Dermis blood vessel endothelial cell (primary cell): Measurements from ENCODE around the gene MAP7D3. TPM values are rescaled to one million over a fixed set of nuclear protein-coding genes. Genes with fewer than 3 reads are reported as not detected.
A peak's percentile ranks its signal among the peaks of the same experiment; 100 is the strongest.

Experiments
- DNase-seq: peaks from one replicate; pipeline ENCODE4 v3.0.0; 2010
- total RNA-seq: library from RNA; depleted of rRNA; stranded (reverse); fragments of >200 nt; gene quantifications from 2 replicates; pipeline ENCODE4 v1.2.3, GENCODE V29; 2014

Gene MAP7D3
- total RNA-seq, 1 donor from 2014 or later: 17.2 TPM

- no peak for DNase-seq
These were observed 47.2 kb downstream of the MAP7D3 start for GRCh38 chrX:136203951-136204350.

DNA sequence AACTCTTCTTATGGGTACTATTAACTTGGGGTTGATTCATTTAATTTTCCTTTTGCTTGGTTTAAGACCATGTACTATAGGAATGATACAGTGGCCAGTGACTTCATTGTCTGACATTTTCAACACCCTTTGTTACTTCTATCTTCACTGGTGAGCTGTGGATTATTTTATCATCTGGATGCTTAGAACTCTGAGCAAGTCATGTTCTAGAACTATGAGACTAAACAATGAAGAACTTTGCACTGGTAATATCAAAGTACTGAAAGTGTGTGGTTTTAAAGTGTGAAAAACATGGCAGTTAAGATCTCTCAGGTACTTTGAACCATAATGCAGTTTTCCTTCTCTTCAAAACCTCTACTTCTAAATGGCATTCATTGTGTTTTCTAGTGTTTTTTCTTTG is 47.8 kb downstream of the MAP7D3 start:
- DNase-seq: no peak

DNA sequence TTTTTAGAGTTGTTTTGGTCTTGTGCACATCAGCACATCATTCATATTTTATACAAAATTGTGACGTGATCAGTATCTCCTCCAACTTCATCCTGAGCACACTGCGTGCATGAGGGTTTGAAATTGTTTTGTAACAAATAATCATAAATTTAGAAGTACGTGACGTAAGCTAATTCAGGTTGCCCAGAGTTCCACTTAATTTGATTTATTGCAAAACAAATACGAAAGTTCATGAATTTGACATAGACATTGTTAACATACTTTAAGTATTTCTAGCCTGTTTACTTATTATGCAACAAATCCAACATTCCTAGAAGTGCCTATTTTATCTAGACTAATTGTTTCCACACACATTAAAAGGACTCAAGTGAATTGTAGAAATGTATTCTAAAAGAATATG is 48.3 kb downstream of the MAP7D3 start:
- no peak for DNase-seq

DNA sequence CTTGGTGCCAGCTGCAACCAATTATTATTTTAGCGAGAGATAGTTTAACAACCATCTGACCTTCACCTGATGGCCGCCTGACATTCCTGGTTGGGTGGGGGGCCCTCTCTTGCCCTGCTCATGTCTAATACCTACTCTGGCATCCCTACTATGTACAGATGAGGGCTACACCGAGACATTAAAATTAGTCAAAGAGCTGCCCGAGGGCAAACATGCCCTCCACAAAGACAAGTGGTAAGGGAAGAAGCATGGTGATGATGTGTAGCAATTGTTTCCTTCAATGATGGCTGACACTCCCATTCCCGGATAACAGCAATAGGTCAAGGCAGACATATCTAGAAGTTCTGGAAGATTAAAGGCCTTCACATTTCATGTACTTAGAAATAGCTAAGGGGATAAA is 49.6 kb downstream of the MAP7D3 start:
- no peak for DNase-seq

- DNase-seq: peak; percentile 61
These were observed 50.7 kb downstream of the MAP7D3 start for GRCh38 chrX:136200466-136200865.

- DNase-seq: no peak
These were observed 51.8 kb downstream of the MAP7D3 start for GRCh38 chrX:136199365-136199764.

DNA sequence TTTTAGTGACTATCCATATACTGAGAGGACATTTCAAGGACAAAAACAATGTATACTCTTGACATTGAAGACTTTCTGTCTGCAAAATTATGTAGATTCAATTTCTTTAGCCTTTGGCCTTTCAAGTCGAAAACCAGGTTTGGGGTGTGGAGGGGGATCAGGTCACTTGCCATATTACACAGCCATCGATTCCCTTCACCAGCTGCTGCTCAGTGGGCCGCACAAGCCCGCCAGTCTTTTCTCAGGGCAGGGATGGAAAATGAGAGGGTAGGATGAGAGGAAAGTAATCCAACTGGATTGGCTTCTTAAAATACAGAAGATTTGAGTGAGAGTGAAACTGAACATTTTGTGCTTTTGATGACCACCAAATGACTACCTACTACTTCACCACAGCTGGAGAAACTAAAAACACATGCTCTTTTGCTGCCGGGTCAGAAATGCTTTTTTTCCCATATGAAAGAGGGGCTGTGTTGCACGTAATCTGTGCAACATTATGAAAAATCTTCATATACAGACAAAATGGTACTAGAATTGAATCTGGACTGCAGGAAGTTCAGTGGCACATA is 52.4 kb downstream of the MAP7D3 start:
- DNase-seq: no peak

DNA sequence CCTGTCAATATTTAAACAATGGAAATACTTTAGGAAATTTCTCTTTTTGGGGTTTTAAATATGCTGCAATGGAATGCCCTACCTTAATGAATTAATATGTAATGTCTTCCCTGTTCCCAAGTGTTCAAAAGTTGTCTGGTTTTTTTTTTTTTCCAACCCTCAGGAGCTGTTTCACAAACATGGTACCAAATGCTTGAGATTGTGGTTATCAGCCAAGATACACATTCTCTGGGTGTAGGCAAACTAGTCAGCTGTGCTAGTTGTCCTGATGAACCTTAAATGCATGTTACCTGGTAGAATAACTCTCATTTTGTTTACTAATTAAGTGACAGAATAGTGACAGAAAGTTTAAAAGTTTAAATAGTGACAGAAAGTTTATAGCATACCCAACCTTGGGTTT is 53.2 kb downstream of the MAP7D3 start:
- DNase-seq: no peak

DNA sequence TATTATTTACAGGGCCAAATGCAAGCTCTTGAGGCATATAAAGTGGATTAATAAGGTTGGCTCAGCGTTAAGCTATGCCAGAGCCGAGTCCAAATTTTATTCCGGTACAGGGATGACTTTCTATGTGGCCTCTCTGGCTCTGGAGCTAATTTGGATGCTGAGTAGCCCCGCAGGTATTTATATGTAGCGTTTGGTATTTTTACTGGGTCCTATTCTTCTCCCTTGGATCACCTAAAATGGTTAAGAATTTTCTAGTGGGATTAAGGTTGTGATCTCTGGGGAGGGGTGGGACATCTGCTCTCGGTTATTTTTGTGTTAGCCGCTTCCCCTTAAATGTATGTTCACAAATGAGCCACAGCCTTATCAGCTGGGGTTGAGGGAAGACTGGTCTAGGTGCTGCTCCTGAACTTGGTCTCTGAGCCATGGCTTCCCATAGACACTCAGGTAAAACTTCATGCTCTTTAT is 54.5 kb downstream of the MAP7D3 start:
- DNase-seq: no peak

GRCh38 chrX:136195247-136195646 is 56.0 kb downstream of the MAP7D3 start:
- DNase-seq: no peak

- DNase-seq: no peak
These were observed 56.7 kb downstream of the MAP7D3 start for GRCh38 chrX:136194536-136194935.

GRCh38 chrX:136193771-136194170 is 57.4 kb downstream of the MAP7D3 start:
- no peak for DNase-seq

DNA sequence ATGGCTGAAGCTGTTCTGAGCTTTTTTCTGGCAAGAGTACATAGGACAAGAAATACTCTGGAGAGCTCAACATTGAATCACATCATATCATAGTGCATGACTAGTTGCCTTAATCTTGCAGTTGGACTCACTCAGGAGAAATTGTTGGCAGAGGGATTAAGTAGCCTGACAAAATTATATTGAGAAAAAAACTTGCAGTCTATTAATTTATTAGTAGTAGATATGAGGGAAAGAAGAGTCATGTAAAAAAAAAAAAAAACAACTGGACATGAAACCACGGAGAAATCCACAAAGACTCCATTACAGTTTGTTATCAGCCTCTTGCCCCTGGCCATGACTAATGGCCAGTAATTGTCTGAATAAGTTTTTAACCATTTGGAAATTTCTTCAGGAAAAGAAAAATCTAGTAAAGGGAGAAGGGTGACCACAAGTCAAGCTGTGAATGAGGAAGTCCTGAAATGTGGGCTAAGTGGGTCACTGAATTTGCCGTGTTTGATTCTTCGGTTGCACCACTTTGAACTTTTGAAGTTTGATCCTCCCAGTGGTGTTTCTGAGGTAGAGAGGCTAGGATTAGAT is 58.3 kb downstream of the MAP7D3 start:
- DNase-seq: no peak

DNA sequence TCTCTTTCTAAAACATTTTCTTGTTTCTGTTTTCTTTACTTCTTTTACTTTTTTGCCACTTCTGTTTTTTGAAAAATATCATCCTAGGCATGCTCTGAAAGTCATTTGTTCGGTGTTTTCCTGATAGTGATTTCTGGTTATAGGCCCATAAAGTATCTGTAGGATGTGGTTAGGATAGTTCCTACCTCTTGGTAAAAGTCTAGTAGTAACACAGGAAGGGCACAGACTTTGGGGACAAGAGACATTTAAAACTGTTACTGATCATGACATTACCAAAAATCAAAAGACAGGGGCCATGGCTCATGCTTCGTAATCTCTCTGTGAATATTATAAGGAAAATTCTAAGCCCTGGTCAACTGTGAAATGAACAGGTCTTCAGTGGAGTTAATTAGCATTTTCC is 59.1 kb downstream of the MAP7D3 start:
- no peak for DNase-seq

DNA sequence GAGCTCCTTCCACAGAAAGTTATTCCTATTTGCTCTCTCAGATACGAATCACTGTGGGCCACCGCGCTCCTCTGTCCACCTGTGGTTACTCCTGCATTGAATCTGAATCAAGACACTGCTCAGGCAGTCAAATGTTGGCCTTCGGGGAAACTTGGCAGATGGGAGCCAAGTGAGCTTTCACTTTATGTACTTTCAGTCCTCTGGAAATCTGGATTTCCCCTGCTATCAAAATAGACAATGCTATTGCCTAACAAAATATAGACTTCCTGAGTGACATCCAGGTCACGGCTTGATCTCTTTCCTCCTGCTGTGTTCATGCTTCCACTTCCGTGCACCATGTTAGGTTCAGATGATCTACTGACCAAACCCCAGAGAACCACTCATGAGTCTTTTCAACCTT is 60.0 kb downstream of the MAP7D3 start:
- DNase-seq: peak; percentile 68

DNA sequence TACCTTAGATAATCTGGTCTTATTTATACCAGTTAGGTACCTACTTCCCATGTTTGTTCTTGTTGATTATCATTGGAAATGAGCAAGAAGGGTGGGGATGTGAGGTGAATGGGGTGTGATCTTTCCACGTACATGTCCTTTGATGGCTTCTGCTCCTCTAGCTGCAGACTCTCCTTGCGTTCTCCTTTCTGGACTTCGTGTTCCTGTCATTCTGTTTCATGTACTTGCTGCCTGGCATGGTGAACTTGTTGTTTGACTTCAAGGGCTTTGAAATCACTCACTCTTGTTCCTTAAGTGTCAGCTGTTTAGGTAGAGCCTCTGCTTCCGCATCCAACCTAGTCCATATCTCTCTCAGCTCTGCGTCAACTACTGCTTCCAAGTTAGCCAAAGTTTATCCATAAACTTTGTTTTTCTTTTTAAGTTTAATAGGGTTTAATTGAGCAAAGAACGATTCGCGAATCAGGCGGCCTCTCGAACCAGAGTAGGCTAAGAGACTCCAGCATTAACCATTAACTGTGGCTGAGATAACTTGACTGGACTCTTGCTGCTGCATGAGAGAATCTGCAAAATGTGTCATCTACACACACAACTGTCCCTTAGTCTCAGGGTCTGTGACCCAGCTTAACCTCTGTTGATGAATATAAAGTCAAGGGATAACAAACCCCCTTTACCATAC is 61.0 kb downstream of the MAP7D3 start:
- DNase-seq: no peak

GRCh38 chrX:136189222-136189621 is 62.0 kb downstream of the MAP7D3 start:
- peak; percentile 74 for DNase-seq

- no peak for DNase-seq
These were observed 65.2 kb downstream of the MAP7D3 start for GRCh38 chrX:136186023-136186413.

DNA sequence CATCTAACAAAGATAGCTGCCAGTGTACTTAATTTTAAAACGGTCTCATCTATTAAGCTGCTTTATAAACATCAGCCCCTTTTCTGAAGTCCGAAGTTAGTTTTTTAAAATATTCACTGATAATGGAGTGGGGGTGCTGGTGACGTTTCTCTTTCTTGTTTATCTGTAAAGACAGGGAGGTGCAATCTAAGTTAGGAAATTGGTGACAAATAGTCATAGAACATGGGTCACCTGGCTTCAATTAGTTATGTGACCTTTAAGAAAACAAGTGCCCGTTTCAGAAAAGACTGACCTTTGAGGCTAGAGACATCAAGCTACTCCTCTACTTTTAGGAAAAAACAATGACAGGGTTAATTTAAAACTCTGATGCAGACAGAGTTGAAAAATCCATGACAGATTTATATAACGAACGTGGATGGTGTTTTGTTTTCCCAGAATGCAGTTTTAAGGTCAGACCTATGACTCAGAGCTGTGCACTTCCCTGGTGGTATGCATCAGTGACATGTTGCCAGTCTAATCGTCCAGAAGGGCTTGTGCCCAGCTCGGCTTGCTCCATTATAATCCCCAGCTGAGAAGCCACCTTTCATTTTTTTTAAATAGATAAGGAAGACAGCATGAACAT is 65.7 kb downstream of the MAP7D3 start:
- DNase-seq: peak; percentile 64

DNA sequence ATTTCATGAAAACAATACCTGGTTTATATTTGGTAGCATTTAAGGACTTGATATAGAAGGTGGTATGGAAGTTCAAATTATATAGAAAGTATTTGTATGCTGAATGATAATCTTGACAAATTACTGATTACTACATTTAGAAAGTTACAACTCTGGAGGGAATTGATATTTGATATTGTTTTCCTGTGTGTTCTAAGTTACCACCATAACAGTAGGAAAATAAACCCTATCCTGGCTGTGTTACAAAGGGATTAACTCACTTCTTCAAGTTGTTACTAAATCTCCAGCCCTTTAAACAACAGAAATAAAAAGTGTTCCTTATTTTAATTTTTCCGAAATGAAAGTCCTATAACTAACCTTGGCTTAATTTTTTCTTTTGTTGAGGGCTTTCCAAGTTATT is 67.3 kb downstream of the MAP7D3 start:
- no peak for DNase-seq

- DNase-seq: no peak
These were observed 68.0 kb downstream of the MAP7D3 start for GRCh38 chrX:136183172-136183571.

- no peak for DNase-seq
These were observed 68.8 kb downstream of the MAP7D3 start for GRCh38 chrX:136182414-136182813.

DNA sequence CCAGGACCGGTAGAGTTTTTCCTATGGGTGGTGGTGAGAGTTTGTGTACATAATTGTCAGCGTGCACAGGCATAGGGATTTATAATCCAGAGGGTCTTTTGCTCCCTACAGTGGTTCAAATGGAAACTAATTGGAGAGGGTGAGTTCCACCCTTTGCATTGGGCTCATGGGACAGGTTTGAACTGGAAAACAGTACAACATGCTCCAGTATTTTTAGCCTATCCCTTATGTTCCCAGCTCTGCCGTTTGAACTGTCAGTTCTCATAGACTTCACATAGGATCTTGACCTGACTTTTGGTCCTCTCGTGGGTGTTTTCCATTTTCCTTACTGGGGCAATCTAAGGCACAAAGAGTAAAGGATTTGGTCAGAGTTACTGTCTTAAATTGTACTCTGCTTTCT is 72.1 kb downstream of the MAP7D3 start:
- no peak for DNase-seq

DNA sequence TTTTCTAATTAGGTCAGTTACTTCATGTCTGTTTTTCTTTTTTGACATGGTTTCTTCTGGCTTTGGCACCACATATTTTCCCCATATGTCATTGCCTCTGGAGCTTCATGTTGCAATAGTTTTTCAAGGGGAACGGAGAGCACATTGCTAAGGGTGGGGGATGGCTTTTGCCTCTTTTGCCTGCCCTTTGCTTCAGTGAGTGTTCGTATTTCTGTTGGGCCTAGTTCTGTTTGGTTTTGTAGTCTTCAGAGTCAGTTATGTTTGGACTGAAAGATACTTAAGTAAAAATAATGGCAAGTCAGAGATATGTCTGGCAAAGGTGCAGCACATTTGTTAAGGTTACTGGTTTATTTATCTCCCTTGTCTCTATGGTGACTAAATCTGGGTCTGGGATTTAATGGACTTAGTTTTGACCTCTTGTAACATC is 74.8 kb downstream of the MAP7D3 start:
- no peak for DNase-seq
